ENCODE measurements around the gene NCOR2. TPM values are rescaled to one million over a fixed set of nuclear protein-coding genes. Genes with fewer than 3 reads are reported as not detected.
A peak's percentile ranks its signal among the peaks of the same experiment; 100 is the strongest.

NCOR2 gene
- total RNA-seq, 6 experiments from 2014 or later, result 38.1 to 87.5 (median 45.0) TPM

- Histone ChIP-seq H3K9me3 (no peaks in the 10 kb centered on the region), H3K27me3 (no peaks in the 10 kb centered on the region), H3K36me3 (no peaks in the 10 kb centered on the region), H3K4me1 (peaks cover 0 to 10% (median 0%) of the 10 kb centered on the region in 4 donors), H3K27ac (no peak overlapping the region), H3K4me3 (no peak overlapping the region)
- 96% methylated on average over 3 of the region's 3 CpGs for WGBS (ENCODE audit: insufficient coverage, low coverage, low lambda C conversion rate, missing lambda C conversion rate)
- intact Hi-C loops (cut with DNase I), result no loop called here
- no peak for DNase-seq
- TF ChIP-seq CTCF (IDR thresholded peaks at IDR 0.05) (no peak), POLR2A (IDR thresholded peaks at IDR 0.05) (no peak)
- no peak for ATAC-seq
These were observed 19.8 kb downstream of the NCOR2 start for GRCh38 chr12:124547626-124548025.

- 70% methylated on average over 9 of the region's 26 CpGs for WGBS (ENCODE audit: insufficient coverage, low coverage, low lambda C conversion rate, missing lambda C conversion rate)
- Histone ChIP-seq H3K27ac (no peak overlapping the region), H3K27me3 (no peaks in the 10 kb centered on the region), H3K9me3 (no peaks in the 10 kb centered on the region), H3K4me1 (peaks cover 0 to 2% (median 0%) of the 10 kb centered on the region in 4 donors), H3K36me3 (no peaks in the 10 kb centered on the region), H3K4me3 (no peak overlapping the region)
- TF ChIP-seq POLR2A (IDR thresholded peaks at IDR 0.05) (no peak), CTCF (IDR thresholded peaks at IDR 0.05) (no peak)
- peak; percentile 22 to 65 (median 44) for ATAC-seq
- no peak for DNase-seq
- intact Hi-C loops (cut with DNase I), result no loop called here
These were observed 21.6 kb downstream of the NCOR2 start for GRCh38 chr12:124545508-124546418.

GRCh38 chr12:124544983-124545382 is 22.4 kb downstream of the NCOR2 start:
- TF ChIP-seq POLR2A (IDR thresholded peaks at IDR 0.05) (no peak), CTCF (IDR thresholded peaks at IDR 0.05) (no peak)
- H3K36me3 ChIP-seq, result no peaks in the 10 kb centered on the region
- DNase-seq (no peak), ATAC-seq (no peak)
- no peaks in the 10 kb centered on the region for H3K4me1 ChIP-seq
- no peaks in the 10 kb centered on the region for H3K9me3 ChIP-seq
- intact Hi-C loops (cut with DNase I), result no loop called here
- no CpG with 5 or more reads among the region's 8 CpGs for WGBS (ENCODE audit: insufficient coverage, low coverage, low lambda C conversion rate, missing lambda C conversion rate)
- no peak overlapping the region for H3K4me3 ChIP-seq
- no peak overlapping the region for H3K27ac ChIP-seq
- H3K27me3 ChIP-seq, result no peaks in the 10 kb centered on the region

- TF ChIP-seq CTCF (IDR thresholded peaks at IDR 0.05) (no peak), POLR2A (IDR thresholded peaks at IDR 0.05) (no peak)
- no peak overlapping the region for H3K4me3 ChIP-seq
- no peak for ATAC-seq
These were observed 23.0 kb downstream of the NCOR2 start for GRCh38 chr12:124544311-124544970.

More at GRCh38 chr12:124544311-124544970, 23.0 kb downstream of the NCOR2 start:
- no peaks in the 10 kb centered on the region for H3K27me3 ChIP-seq
- no peak for DNase-seq
- intact Hi-C loops (cut with DNase I), result no loop called here
- H3K9me3 ChIP-seq, result no peaks in the 10 kb centered on the region
- no peak overlapping the region for H3K27ac ChIP-seq
- 80% methylated on average over 1 of the region's 16 CpGs for WGBS (ENCODE audit: insufficient coverage, low coverage, low lambda C conversion rate, missing lambda C conversion rate)
- H3K4me1 ChIP-seq, result no peaks in the 10 kb centered on the region
- no peaks in the 10 kb centered on the region for H3K36me3 ChIP-seq

Data from right lobe of liver (tissue), 6 donors.